LNCaP clone FGC (cell line): ENCODE results near the gene DHH.
"Not testable (repeated sequence)": the region's sequence is repeated elsewhere in the genome, so short reads cannot be mapped to it uniquely, and the experiment has no call there.

Experiments
- DNase-seq: peaks from one replicate; pipeline ENCODE4 v3.0.0-alpha.2; 2011; ENCODE audit warnings: low read depth
- H3K4me3 ChIP-seq: 2 replicates; pipeline ENCODE4 v1.5.1; 2011; ENCODE audit warnings: mild to moderate bottlenecking, low read depth, low read length, control low read depth
- TF ChIP-seq, protein P1 (sequence below): IDR thresholded peaks from 2 replicates; pipeline ENCODE4 v1.5.1; 2012; ENCODE audit warnings: mild to moderate bottlenecking; ENCODE audit not compliant: control insufficient read depth, insufficient read depth; ENCODE audit errors: extremely low read depth

The DHH gene

DNA sequence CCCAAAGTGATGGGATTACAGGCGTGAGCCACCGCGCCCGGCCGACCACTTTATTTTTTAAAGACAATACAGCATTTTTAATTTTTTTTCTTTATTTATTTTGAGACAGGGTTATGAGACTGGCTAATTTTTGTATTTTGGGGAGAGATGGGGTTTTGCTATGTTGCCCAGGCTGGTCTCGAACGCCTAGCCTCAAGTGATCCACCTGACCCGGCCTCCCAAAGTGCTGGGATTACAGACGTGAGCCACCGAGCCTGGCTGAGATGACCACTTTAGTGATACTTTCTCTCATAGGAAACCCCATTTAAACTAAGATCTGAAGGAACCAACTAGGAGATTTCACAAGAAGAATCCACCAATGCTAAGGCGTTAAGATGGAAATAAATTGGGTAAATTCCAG, 23.6 kb downstream of the DHH start:
- DNase-seq: no peak
- TF ChIP-seq, protein P1, sequence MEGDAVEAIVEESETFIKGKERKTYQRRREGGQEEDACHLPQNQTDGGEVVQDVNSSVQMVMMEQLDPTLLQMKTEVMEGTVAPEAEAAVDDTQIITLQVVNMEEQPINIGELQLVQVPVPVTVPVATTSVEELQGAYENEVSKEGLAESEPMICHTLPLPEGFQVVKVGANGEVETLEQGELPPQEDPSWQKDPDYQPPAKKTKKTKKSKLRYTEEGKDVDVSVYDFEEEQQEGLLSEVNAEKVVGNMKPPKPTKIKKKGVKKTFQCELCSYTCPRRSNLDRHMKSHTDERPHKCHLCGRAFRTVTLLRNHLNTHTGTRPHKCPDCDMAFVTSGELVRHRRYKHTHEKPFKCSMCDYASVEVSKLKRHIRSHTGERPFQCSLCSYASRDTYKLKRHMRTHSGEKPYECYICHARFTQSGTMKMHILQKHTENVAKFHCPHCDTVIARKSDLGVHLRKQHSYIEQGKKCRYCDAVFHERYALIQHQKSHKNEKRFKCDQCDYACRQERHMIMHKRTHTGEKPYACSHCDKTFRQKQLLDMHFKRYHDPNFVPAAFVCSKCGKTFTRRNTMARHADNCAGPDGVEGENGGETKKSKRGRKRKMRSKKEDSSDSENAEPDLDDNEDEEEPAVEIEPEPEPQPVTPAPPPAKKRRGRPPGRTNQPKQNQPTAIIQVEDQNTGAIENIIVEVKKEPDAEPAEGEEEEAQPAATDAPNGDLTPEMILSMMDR: no peak
- H3K4me3 ChIP-seq: no peak overlapping the region

DNA sequence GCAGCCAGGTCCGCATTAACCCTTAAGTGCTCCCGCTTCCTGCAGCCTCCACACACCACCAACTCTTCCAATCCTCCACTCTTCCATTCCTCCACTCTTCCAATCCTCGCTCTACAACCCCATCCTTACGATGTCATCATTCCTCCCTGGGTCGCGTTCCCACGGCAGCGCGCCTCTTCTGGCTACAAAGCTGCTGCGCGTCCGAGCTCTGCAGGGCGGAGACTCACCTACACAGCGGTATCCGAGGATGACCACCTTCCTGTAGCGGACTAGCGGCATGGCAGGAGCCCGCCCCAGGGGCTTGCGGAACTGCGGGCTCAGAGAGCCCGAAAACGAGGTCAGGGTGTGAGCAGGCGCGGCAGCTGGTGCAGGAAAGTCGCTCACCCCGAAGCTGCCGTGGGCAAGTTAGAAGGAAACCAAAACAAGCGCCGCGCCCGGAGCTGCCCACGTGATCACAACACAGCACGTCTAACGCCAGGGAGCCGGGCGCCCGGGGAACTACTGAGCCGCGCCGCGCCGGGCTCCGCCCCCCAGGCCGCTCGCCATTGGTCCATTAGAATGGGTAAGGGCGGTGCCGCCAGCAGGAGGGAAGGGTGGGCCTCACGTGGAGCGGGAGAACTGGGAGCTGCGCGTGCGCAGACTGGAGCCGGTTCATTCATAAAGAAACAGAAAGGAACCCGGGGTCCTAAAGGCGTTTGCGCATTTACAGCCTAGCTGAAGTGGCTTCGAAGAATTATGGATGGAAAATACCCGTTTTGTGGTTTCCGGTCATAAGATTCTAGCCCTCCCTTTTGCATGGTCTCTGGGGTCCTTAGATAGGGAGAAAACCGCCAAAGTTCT, 24.9 kb downstream of the DHH start, which contains the start of gene RHEBL1:
TSS of gene RHEBL1 (minus strand) at position 473 of the 840 bp plus-strand sequence. CDS start at position 279, 194 bp downstream.
- TF ChIP-seq, protein P1: peak; percentile 18; the same call in 1 of the 2 replicates
- DNase-seq: peak; percentile 77
- H3K4me3 ChIP-seq: peak within 1 kb of the TSS; percentile 78

DNA sequence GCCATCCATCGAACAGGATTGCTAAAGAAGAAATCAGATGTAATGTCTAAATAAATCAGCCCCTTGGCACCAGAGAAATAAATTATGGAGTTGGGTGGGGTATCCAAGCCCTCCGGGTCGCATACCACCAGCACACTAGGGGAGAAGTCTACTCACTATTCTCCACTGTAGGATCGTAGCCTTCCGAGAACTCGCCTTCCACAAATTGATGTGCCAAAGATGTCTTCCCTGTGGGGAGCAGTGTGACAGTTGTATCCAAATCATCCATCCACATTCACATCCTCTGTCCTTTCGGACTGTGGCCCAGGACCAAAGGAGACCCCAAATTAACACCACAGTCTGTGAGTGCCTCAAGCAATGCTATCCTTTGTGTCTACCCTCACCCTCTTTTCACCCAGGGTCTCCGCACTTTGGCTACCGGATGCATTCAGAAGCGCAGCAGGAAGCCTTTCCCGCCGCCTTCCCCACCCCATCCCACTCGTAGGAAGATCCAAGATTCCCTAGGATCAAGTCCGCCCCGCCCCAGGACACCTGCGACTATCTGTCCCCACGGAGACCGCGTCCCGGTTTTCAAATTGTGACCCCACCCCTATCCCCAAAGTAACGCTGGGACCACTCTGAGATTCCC, 25.6 kb downstream of the DHH start:
- TF ChIP-seq, protein P1: no peak
- peak overlapping the region; percentile 78 for H3K4me3 ChIP-seq
- no peak for DNase-seq

DNA sequence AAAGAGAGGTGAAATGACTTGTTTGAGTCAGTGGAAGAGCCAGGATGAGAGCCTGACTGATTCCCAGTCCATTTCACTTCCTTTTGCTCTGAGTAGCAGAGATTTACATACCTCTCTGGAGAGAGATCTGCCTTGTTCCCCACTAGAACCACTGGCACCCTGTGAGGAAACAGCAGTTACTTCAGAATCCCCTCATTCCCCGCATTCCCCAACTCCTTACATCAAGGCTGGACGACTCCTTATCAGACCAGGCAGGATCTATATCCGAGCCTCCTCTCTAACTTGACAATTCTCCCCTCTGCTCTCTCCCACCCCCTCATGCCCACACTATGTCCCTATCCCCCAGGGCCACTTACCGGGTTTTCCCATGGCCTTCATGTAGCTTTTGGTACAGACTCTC, 28.5 kb downstream of the DHH start:
- TF ChIP-seq, protein P1: no peak
- no peak overlapping the region for H3K4me3 ChIP-seq
- DNase-seq: no peak

DNA sequence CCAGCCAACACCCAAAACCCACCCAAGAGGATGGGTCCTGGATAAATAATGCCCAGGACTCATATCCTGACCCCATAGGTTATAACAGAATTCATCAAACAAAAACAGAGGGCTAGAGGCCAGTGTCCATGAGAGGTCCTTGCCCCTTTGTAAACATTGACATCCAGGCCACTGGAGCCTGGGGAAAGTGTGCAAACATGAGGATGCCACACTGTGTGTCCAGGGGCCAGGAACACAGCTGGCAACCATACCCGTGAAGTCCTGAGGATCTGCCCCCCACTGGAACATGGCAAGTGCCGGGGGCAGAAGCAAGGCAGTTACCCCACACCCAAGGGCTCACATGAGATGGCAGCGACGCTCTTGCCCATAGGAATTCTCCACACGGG, 29.8 kb downstream of the DHH start:
- no peak overlapping the region for H3K4me3 ChIP-seq
- no peak for DNase-seq
- TF ChIP-seq, protein P1: no peak

DNA sequence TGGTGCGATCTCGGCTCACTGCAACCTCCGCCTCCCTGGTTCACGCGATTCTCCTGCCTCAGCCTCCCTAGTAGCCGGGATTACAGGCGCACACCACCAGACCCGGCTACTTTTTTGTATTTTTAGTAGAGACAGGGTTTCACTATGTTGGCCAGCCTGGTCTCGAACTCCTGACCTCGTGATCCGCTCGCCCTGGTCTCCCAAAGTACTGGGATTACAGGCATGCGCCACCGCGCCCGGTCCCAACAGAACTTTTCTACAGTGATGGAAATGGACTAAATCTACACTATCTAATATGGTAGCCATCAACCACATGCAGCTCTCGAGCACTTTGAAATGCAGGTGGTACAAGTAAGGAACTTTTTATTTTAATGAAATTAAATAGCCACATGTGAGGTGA, 32.7 kb downstream of the DHH start:
- H3K4me3 ChIP-seq, DNase-seq: not testable (repeated sequence)

DNA sequence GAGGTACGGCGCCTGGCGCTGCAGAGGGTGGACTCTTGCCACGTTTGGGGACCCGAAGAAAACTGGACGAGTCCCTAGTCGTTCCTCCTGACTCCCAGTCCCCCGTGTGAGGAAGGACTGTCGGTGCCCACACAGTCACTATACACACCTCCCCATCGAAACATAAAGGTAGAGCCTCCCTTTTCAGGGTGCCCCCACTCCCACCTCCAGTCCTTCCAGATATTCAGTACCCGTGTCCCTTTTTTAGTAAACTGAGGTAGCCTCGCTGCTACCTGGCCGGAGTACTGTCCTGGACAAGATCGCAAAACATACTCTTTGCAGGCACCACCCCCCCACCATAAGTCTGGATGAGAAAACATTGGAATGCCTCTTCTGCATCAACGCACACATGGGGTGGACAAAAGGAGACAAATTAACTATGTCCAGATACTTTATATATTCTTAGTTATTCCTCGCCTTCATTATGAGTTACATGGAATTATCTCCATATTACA, 33.4 kb downstream of the DHH start:
- TF ChIP-seq, protein P1: no peak
- peak overlapping the region; percentile 94 for H3K4me3 ChIP-seq
- DNase-seq: no peak
